Activated naive CD8-positive, alpha-beta T cell treated with anti-CD3 and anti-CD28 coated beads for 36 hours (primary cell): Measurements from ENCODE around the gene KMT2D. TPM values are rescaled to one million over a fixed set of nuclear protein-coding genes. Genes with fewer than 3 reads are reported as not detected.

Source experiments
- DNase-seq: peaks from one replicate; pipeline ENCODE4 v3.0.0; 2021
- H3K27ac Mint-ChIP-seq: one replicate; pipeline ENCODE4 v1.8.0; 2022; ENCODE audit warnings: mild to moderate bottlenecking, moderate library complexity, mixed read lengths
- H3K27me3 Mint-ChIP-seq: one replicate; pipeline ENCODE4 v1.8.0; 2022; ENCODE audit warnings: mild to moderate bottlenecking, mixed read lengths
- H3K36me3 Mint-ChIP-seq: one replicate; pipeline ENCODE4 v1.8.0; 2021; ENCODE audit warnings: mild to moderate bottlenecking, mixed read lengths
- H3K4me1 Mint-ChIP-seq: one replicate; pipeline ENCODE4 v1.8.0; 2021; ENCODE audit warnings: mixed read lengths
- H3K4me3 Mint-ChIP-seq: one replicate; pipeline ENCODE4 v1.8.0; 2022; ENCODE audit warnings: mild to moderate bottlenecking, moderate library complexity, mixed read lengths
- H3K9me3 Mint-ChIP-seq: one replicate; pipeline ENCODE4 v1.8.0; 2022; ENCODE audit warnings: mixed read lengths
- total RNA-seq, 2 experiments: library from RNA; stranded (reverse); gene quantifications; one replicate each; pipeline ENCODE4 v1.2.3, GENCODE V29; 2021

KMT2D gene
- total RNA-seq, 2 experiments from 2014 or later: 45.3 to 47.5 TPM

- Mint-ChIP-seq H3K4me3 (no peak overlapping the region), H3K27ac (no peak overlapping the region), H3K4me1 (peaks cover 13% of the 10 kb centered on the region), H3K9me3 (no peaks in the 10 kb centered on the region), H3K27me3 (no peaks in the 10 kb centered on the region), H3K36me3 (peaks cover 38% of the 10 kb centered on the region)
- DNase-seq: no peak
Measured at GRCh38 chr12:49050507-49051372, 9.9 kb downstream of the KMT2D start.

GRCh38 chr12:49049566-49050224 lies 10.9 kb downstream of the KMT2D start:
- no peak for DNase-seq
- Mint-ChIP-seq H3K27ac (no peak overlapping the region), H3K4me3 (no peak overlapping the region), H3K4me1 (peaks cover 3% of the 10 kb centered on the region), H3K9me3 (no peaks in the 10 kb centered on the region), H3K36me3 (peaks cover 39% of the 10 kb centered on the region), H3K27me3 (no peaks in the 10 kb centered on the region)

GRCh38 chr12:49048953-49049352 lies 11.6 kb downstream of the KMT2D start:
- no peak for DNase-seq
- no peak overlapping the region for H3K4me3 Mint-ChIP-seq
- H3K36me3 Mint-ChIP-seq: peaks cover 44% of the 10 kb centered on the region
- H3K9me3 Mint-ChIP-seq: no peaks in the 10 kb centered on the region
- H3K27me3 Mint-ChIP-seq: no peaks in the 10 kb centered on the region
- H3K27ac Mint-ChIP-seq: no peak overlapping the region
- H3K4me1 Mint-ChIP-seq: peaks cover 5% of the 10 kb centered on the region

- no peak overlapping the region for H3K4me3 Mint-ChIP-seq
- H3K36me3 Mint-ChIP-seq: peaks cover 35% of the 10 kb centered on the region
- no peaks in the 10 kb centered on the region for H3K27me3 Mint-ChIP-seq
- H3K27ac Mint-ChIP-seq: peak overlapping the region; percentile 16
- DNase-seq: no peak
- H3K9me3 Mint-ChIP-seq: no peaks in the 10 kb centered on the region
- peaks cover 7% of the 10 kb centered on the region for H3K4me1 Mint-ChIP-seq
Measured at GRCh38 chr12:49046129-49046895, 14.3 kb downstream of the KMT2D start.

- H3K27ac Mint-ChIP-seq: no peak overlapping the region
- H3K9me3 Mint-ChIP-seq: no peaks in the 10 kb centered on the region
- H3K4me1 Mint-ChIP-seq: peaks cover 6% of the 10 kb centered on the region
- no peak for DNase-seq
- peaks cover 32% of the 10 kb centered on the region for H3K36me3 Mint-ChIP-seq
- no peak overlapping the region for H3K4me3 Mint-ChIP-seq
- H3K27me3 Mint-ChIP-seq: no peaks in the 10 kb centered on the region
Measured at GRCh38 chr12:49044660-49045059, 15.9 kb downstream of the KMT2D start.

- H3K4me3 Mint-ChIP-seq: no peak overlapping the region
- H3K9me3 Mint-ChIP-seq: no peaks in the 10 kb centered on the region
- no peaks in the 10 kb centered on the region for H3K27me3 Mint-ChIP-seq
- peaks cover 29% of the 10 kb centered on the region for H3K36me3 Mint-ChIP-seq
- peaks cover 6% of the 10 kb centered on the region for H3K4me1 Mint-ChIP-seq
- peak; percentile 78 for DNase-seq
- no peak overlapping the region for H3K27ac Mint-ChIP-seq
Measured at GRCh38 chr12:49043856-49044258, 16.7 kb downstream of the KMT2D start.

GRCh38 chr12:49043241-49043640 lies 17.4 kb downstream of the KMT2D start:
- Mint-ChIP-seq H3K27me3 (no peaks in the 10 kb centered on the region), H3K27ac (no peak overlapping the region), H3K4me3 (no peak overlapping the region), H3K9me3 (no peaks in the 10 kb centered on the region), H3K4me1 (peaks cover 6% of the 10 kb centered on the region), H3K36me3 (peaks cover 28% of the 10 kb centered on the region)
- DNase-seq: no peak

GRCh38 chr12:49041881-49042484 lies 18.6 kb downstream of the KMT2D start:
- Mint-ChIP-seq H3K27me3 (no peaks in the 10 kb centered on the region), H3K4me1 (peaks cover 6% of the 10 kb centered on the region), H3K9me3 (no peaks in the 10 kb centered on the region), H3K36me3 (peaks cover 25% of the 10 kb centered on the region), H3K4me3 (no peak overlapping the region), H3K27ac (peak overlapping the region; percentile 16)
- DNase-seq: no peak

- no peak for DNase-seq
- no peak overlapping the region for H3K27ac Mint-ChIP-seq
- no peak overlapping the region for H3K4me3 Mint-ChIP-seq
- H3K27me3 Mint-ChIP-seq: no peaks in the 10 kb centered on the region
- H3K36me3 Mint-ChIP-seq: peaks cover 24% of the 10 kb centered on the region
- H3K9me3 Mint-ChIP-seq: no peaks in the 10 kb centered on the region
- H3K4me1 Mint-ChIP-seq: peaks cover 6% of the 10 kb centered on the region
Measured at GRCh38 chr12:49041036-49041880, 19.3 kb downstream of the KMT2D start.

GRCh38 chr12:49040364-49040855 lies 20.2 kb downstream of the KMT2D start:
- H3K4me1 Mint-ChIP-seq: peaks cover 6% of the 10 kb centered on the region
- H3K27me3 Mint-ChIP-seq: no peaks in the 10 kb centered on the region

GRCh38 chr12:49039421-49040363 lies 20.9 kb downstream of the KMT2D start:
- H3K9me3 Mint-ChIP-seq: no peaks in the 10 kb centered on the region
- no peak for DNase-seq
- H3K36me3 Mint-ChIP-seq: peaks cover 14% of the 10 kb centered on the region
- no peaks in the 10 kb centered on the region for H3K27me3 Mint-ChIP-seq
- no peak overlapping the region for H3K27ac Mint-ChIP-seq
- peaks cover 6% of the 10 kb centered on the region for H3K4me1 Mint-ChIP-seq
- no peak overlapping the region for H3K4me3 Mint-ChIP-seq

More at GRCh38 chr12:49040364-49040855, 20.2 kb downstream of the KMT2D start:
- Mint-ChIP-seq H3K4me3 (no peak overlapping the region), H3K9me3 (no peaks in the 10 kb centered on the region), H3K27ac (no peak overlapping the region), H3K36me3 (peaks cover 16% of the 10 kb centered on the region)
- no peak for DNase-seq

GRCh38 chr12:49038291-49038955 lies 22.2 kb downstream of the KMT2D start:
- Mint-ChIP-seq H3K9me3 (no peaks in the 10 kb centered on the region), H3K27me3 (no peaks in the 10 kb centered on the region), H3K36me3 (peaks cover 10% of the 10 kb centered on the region), H3K4me3 (no peak overlapping the region), H3K4me1 (no peaks in the 10 kb centered on the region), H3K27ac (no peak overlapping the region)
- DNase-seq: no peak

- no peak overlapping the region for H3K27ac Mint-ChIP-seq
- H3K9me3 Mint-ChIP-seq: no peaks in the 10 kb centered on the region
- no peaks in the 10 kb centered on the region for H3K27me3 Mint-ChIP-seq
- no peaks in the 10 kb centered on the region for H3K4me1 Mint-ChIP-seq
- H3K36me3 Mint-ChIP-seq: peaks cover 10% of the 10 kb centered on the region
- no peak overlapping the region for H3K4me3 Mint-ChIP-seq
- no peak for DNase-seq
Measured at GRCh38 chr12:49037947-49038237, 22.7 kb downstream of the KMT2D start.
